Esophagus squamous epithelium (tissue), 5 donors: ENCODE data around the gene PANK4. TPM values are rescaled to one million over a fixed set of nuclear protein-coding genes. Genes with fewer than 3 reads are reported as not detected.

ENCODE experiments used
- DNase-seq: peaks from one replicate; lab custom pipeline; 2025; lab: John Stamatoyannopoulos, UW
- H3K27ac ChIP-seq, 4 donors: fragments of 200-600 bp; sonication (generic); one replicate each; pipeline ENCODE4 v1.5.1; 2016 to 2019; ENCODE audit warnings: mild to moderate bottlenecking in 1 of 4
- H3K27me3 ChIP-seq, 4 donors: fragments of 200-600 bp; sonication (generic); 1 replicate in 3 of 4; 2 replicates in 1 of 4; pipeline versions ENCODE4 v1.5.1 to v1.6.0; 2017 to 2021; ENCODE audit warnings: antibody characterized with exemption in 1 of 4
- H3K36me3 ChIP-seq, 3 donors: fragments of 200-600 bp; sonication (generic); one replicate each; pipeline ENCODE4 v1.5.1; 2016 to 2019
- H3K4me1 ChIP-seq, 3 donors: fragments of 200-600 bp; sonication (generic); one replicate each; pipeline ENCODE4 v1.5.1; 2017 to 2019
- H3K4me3 ChIP-seq, 4 donors: fragments of 200-600 bp; sonication (generic); 1 replicate in 3 of 4; 2 replicates in 1 of 4; pipeline ENCODE4 v1.5.1; 2016 to 2019; ENCODE audit warnings: mild to moderate bottlenecking in 2 of 4, moderate library complexity in 1 of 4
- H3K9me3 ChIP-seq, 3 donors: fragments of 200-600 bp; sonication (generic); one replicate each; pipeline ENCODE4 v1.5.1; 2016 to 2019
- POLR2A ChIP-seq, 4 donors: fragments of 450-650 bp; IDR thresholded peaks; one replicate each; pipeline ENCODE4 v1.6.1; 2017; ENCODE audit warnings: antibody characterized with exemption in 4 of 4, mild to moderate bottlenecking in 4 of 4, moderate library complexity in 3 of 4
- WGBS, 2 donors: methylation state at CpG; one replicate each; pipeline ENCODE4 v1.1.5; 2018; 5-methylcytosine and 5-hydroxymethylcytosine counted together
- intact Hi-C: fragments of 100-400 bp; cut with DNase I; formaldehyde crosslinking; loops from one replicate; pipeline ENCODE4 v1.15.0; 2022
- total RNA-seq, 4 donors: library from RNA; depleted of rRNA; stranded (reverse); fragments of >200 nt; gene quantifications; one replicate each; pipeline ENCODE4 v1.1.0, GENCODE V29; 2016
- TF ChIP-seq, protein P1 (sequence below), 6 experiments: fragments of 450-650 bp in 4 of 6; fragments of 200-600 bp in 2 of 6; sonication (generic) in 2 of 6; IDR thresholded peaks; one replicate each; pipeline ENCODE4 v1.5.1; 2016 to 2019; ENCODE audit warnings: antibody characterized with exemption in 6 of 6, mild to moderate bottlenecking in 4 of 6, moderate library complexity in 4 of 6
- donor health status: DM: yes; HTN: yes; CAD: no.

PANK4 gene
- total RNA-seq, 4 donors from 2014 or later: 11.8 to 29.1 (median 17.0) TPM

GRCh38 chr1:2482588-2482987 lies 43.8 kb downstream of the PANK4 start:
- Histone ChIP-seq H3K36me3 (peaks cover 0 to 36% (median 0%) of the 10 kb centered on the region in 3 donors), H3K27me3 (peaks cover 0 to 2% (median 0%) of the 10 kb centered on the region in 4 donors), H3K4me3 (no peak overlapping the region), H3K4me1 (peaks cover 11 to 45% (median 21%) of the 10 kb centered on the region in 3 donors), H3K9me3 (peaks cover 0 to 3% (median 0%) of the 10 kb centered on the region in 3 donors), H3K27ac (no peak overlapping the region)
- DNase-seq: no peak
- TF ChIP-seq, protein P1, sequence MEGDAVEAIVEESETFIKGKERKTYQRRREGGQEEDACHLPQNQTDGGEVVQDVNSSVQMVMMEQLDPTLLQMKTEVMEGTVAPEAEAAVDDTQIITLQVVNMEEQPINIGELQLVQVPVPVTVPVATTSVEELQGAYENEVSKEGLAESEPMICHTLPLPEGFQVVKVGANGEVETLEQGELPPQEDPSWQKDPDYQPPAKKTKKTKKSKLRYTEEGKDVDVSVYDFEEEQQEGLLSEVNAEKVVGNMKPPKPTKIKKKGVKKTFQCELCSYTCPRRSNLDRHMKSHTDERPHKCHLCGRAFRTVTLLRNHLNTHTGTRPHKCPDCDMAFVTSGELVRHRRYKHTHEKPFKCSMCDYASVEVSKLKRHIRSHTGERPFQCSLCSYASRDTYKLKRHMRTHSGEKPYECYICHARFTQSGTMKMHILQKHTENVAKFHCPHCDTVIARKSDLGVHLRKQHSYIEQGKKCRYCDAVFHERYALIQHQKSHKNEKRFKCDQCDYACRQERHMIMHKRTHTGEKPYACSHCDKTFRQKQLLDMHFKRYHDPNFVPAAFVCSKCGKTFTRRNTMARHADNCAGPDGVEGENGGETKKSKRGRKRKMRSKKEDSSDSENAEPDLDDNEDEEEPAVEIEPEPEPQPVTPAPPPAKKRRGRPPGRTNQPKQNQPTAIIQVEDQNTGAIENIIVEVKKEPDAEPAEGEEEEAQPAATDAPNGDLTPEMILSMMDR (IDR thresholded peaks at IDR 0.05): no peak
- no peak for TF ChIP-seq POLR2A (IDR thresholded peaks at IDR 0.05)
- WGBS, 2 donors: no CpG with 5 or more reads among the region's 11 CpGs
- intact Hi-C loops: no loop called here

GRCh38 chr1:2481885-2482284 lies 44.5 kb downstream of the PANK4 start:
- 50 to 53% methylated on average over 6 of the region's 10 CpGs for WGBS, 2 donors
- Histone ChIP-seq H3K4me3 (no peak overlapping the region), H3K27me3 (peaks cover 0 to 8% (median 0%) of the 10 kb centered on the region in 4 donors), H3K36me3 (peaks cover 0 to 29% (median 0%) of the 10 kb centered on the region in 3 donors), H3K4me1 (peaks cover 11 to 45% (median 21%) of the 10 kb centered on the region in 3 donors), H3K9me3 (no peaks in the 10 kb centered on the region), H3K27ac (no peak overlapping the region)
- intact Hi-C loops: no loop called here
- TF ChIP-seq POLR2A (IDR thresholded peaks at IDR 0.05): no peak
- TF ChIP-seq, protein P1 (IDR thresholded peaks at IDR 0.05): no peak
- no peak for DNase-seq

- WGBS, 2 donors: 60% methylated on average over 1 of the region's 12 CpGs
- intact Hi-C loops: no loop called here
- Histone ChIP-seq H3K36me3 (peaks cover 0 to 20% (median 0%) of the 10 kb centered on the region in 3 donors), H3K9me3 (no peaks in the 10 kb centered on the region), H3K4me1 (peaks cover 11 to 45% (median 21%) of the 10 kb centered on the region in 3 donors), H3K27ac (peak overlapping the region in 3 of 4 donors; percentile 46 to 55 (median 49)), H3K27me3 (peaks cover 0 to 8% (median 0%) of the 10 kb centered on the region in 4 donors), H3K4me3 (no peak overlapping the region)
- no peak for DNase-seq
- no peak for TF ChIP-seq POLR2A (IDR thresholded peaks at IDR 0.05)
- TF ChIP-seq, protein P1 (IDR thresholded peaks at IDR 0.05): no peak
Measured at GRCh38 chr1:2480986-2481364, 45.4 kb downstream of the PANK4 start.

GRCh38 chr1:2480236-2480985 lies 46.0 kb downstream of the PANK4 start:
- TF ChIP-seq POLR2A (IDR thresholded peaks at IDR 0.05): no peak
- TF ChIP-seq, protein P1 (IDR thresholded peaks at IDR 0.05): no peak
- Histone ChIP-seq H3K27ac (peak overlapping the region in 3 of 4 donors; percentile 16 to 63 (median 50)), H3K27me3 (peaks cover 0 to 8% (median 0%) of the 10 kb centered on the region in 4 donors), H3K36me3 (peaks cover 0 to 14% (median 0%) of the 10 kb centered on the region in 3 donors), H3K4me1 (peaks cover 11 to 48% (median 21%) of the 10 kb centered on the region in 3 donors), H3K9me3 (no peaks in the 10 kb centered on the region), H3K4me3 (no peak overlapping the region)
- WGBS, 2 donors: 38 to 63% methylated on average over 6 to 9 of the region's 18 CpGs
- intact Hi-C loops: no loop called here
- DNase-seq: no peak

GRCh38 chr1:2479618-2480017 lies 46.8 kb downstream of the PANK4 start:
- peaks cover 0 to 8% (median 0%) of the 10 kb centered on the region in 4 donors for H3K27me3 ChIP-seq
- DNase-seq: no peak
- H3K4me3 ChIP-seq: no peak overlapping the region
- peak overlapping the region in 2 of 4 donors; percentile 50 to 63 for H3K27ac ChIP-seq
- TF ChIP-seq, protein P1 (IDR thresholded peaks at IDR 0.05): no peak
- TF ChIP-seq POLR2A (IDR thresholded peaks at IDR 0.05): no peak
- H3K9me3 ChIP-seq: no peaks in the 10 kb centered on the region
- 80 to 87% methylated on average over 7 to 15 of the region's 28 CpGs for WGBS, 2 donors
- intact Hi-C loops: no loop called here
- H3K4me1 ChIP-seq: peaks cover 11 to 56% (median 21%) of the 10 kb centered on the region in 3 donors
- H3K36me3 ChIP-seq: peaks cover 0 to 6% (median 0%) of the 10 kb centered on the region in 3 donors
